Inflammatory macrophage treated with lipopolysaccharide for 4 hours (primary cell): Measurements from ENCODE around the gene FECH.

Source experiments
- DNase-seq: peaks from one replicate; pipeline ENCODE4 v3.0.0-alpha.2; 2020

The FECH gene

DNA sequence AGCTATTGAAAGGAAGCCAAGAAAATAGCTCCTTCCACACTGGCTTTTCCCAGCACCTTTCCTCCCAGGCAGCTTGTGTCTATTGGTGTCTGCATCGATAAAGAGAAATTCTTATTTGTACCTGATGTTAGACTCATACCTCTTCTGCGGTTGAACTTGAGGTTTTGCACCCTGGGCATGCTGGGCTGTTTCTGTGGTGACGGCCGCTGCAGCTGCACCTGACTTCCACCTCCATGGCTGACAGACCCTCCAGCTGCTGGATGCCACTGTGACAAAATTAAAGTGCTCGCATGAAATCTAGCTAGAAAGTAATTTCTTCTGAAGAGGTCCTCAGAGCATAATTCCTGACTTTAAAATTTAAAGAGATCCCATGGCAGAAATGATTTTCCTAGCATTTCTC, 6.6 kb downstream of the FECH start:
- DNase-seq, result no peak

- DNase-seq, result no peak
These were observed 10.2 kb downstream of the FECH start for GRCh38 chr18:57576316-57576715.

DNA sequence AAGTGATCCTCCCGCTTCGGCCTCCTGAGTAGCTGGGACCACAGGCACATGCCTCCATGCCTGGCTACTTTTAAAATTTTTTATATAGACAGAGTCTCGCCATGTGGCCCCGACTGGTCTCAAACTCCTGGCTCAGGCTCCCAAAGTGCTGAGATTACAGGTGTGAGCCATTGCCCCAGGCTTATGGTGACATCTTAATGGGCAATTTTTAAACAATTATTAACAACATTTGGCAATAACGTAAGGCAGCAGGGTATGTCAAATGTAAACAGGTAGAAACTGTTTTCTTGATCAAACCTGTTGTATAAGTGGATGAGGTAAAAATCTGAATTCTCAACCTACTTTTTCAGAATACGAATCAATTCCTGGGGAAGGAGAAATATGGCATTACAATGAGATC, 11.0 kb downstream of the FECH start:
- no peak for DNase-seq

DNA sequence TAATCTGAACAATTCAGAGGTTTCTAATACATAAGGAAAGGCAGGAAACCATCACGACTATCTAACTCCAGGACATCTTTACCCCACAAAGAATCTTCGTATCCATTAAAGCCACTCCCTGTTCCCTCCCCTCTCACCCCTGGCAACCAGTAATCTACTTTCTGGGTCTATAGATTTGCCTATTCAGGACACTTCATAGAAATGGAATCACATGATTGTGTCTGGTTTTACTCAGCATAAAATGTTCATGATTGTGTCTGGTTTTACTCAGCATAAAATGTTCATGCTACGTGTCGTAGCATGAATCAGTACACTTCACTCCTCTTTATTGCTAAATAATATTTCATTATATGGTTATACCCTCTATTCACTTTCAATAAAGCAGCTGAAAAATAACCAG, 11.6 kb downstream of the FECH start:
- DNase-seq, result no peak

GRCh38 chr18:57570162-57570561, 16.3 kb downstream of the FECH start:
- DNase-seq, result no peak

GRCh38 chr18:57569133-57569532, 17.4 kb downstream of the FECH start:
- DNase-seq, result peak; percentile 10

DNA sequence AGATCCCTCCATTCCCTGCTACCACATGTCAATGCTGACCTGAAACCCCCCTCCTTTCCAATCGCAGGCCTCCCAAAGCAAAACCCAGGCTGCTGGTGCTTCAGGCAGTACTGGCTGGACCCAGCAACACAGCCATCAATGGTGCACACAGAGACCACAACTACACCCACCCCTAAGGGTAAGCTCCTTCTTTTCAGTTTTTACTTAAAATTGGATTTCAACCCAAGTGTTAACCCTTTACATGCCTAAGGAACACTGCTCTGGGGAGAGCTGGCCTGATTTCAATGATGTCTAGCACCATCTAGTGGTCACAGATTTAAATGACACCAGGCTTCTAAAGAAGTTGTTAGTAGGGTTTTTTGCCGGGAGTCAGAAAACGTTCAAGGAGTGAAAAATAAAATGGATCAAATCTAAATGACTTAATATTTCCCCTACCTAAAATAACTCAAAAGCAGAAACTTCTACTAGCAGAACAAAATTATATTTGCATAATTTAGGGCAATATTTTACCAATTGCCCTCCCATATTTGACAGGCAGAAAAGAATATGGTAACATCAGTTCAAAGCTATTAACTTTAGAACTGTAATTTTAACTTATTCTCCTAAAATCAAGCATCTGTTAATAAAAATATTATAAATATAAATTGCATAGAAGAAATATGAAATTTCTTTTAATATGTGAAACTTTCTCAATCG, 24.6 kb downstream of the FECH start:
- peak; percentile 55 for DNase-seq

DNA sequence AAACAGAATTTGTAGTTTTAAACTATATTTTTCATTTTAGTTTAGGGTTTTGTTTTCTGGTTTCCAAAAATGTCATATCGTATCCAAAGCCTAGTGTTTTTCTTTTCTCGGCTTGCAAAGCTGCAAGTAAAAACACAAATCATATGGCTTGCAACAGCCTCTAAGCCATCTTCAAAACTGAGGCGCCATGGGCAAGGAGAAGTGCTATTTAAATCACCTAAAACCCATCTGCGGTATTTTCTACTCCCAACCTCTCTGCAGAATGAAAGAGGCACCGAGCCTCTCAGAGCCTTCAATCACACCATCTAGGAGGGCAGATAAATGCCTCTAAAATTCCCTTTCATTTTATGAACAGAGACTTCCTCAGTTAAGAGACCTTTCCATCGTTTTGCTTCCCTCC, 25.2 kb downstream of the FECH start:
- no peak for DNase-seq

DNA sequence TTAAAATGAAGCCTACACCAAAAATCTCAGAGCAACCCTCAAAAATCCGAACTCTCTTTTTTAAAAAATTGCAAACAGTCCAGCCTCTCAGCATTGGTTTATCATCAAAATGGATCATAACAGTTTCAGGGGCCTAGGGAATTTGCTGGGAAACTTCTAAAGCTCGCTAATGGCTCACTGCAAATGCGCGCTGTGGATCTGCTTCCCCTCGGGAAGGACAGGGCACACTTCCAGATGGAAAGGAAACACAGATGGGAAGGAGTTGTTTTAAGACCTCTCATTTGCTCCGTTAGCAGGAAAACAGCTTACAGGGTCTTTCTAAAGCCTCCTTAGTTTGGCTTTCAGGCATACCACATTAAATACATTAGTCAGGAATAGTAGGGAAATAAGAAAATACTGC, 27.2 kb downstream of the FECH start:
- DNase-seq, result no peak

GRCh38 chr18:57555134-57555533, 31.4 kb downstream of the FECH start:
- DNase-seq, result peak; percentile 36

GRCh38 chr18:57550510-57550909, 36.0 kb downstream of the FECH start:
- DNase-seq, result no peak

- no peak for DNase-seq
These were observed 39.2 kb downstream of the FECH start for GRCh38 chr18:57547260-57547659.

DNA sequence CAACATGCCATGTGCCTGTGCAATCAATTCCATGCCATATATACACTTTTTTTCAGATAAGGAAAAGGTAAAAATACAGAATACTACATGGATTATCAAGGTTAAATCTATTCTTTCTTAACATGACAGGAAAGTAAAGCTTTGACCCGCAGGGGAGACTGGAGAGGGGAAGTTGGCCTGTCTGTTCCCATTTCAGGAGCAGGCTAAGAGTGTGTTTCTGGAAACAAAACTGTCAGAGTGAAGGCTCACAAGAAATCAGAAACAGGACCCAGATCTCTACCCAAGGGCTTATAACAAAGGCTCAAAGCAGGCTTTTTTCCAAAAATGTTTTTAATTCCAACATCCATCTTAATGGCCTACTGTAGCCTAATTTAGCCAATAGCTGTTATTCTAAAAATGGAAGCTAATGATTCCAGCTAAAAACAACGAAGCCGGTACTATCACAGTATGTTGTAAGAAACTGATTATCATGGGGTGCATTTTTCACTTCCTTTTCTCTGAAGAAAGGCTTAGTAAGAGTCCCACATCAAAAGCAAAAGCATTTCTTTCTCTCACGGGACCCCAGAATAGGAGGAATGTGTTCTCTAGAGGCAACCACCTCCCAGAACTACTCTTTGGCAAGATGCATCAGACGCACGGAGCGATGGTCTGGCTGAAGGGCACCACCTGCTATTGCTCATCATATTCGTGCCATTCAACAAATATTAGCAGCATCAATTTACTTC, 41.4 kb downstream of the FECH start:
- peak; percentile 81 for DNase-seq

DNA sequence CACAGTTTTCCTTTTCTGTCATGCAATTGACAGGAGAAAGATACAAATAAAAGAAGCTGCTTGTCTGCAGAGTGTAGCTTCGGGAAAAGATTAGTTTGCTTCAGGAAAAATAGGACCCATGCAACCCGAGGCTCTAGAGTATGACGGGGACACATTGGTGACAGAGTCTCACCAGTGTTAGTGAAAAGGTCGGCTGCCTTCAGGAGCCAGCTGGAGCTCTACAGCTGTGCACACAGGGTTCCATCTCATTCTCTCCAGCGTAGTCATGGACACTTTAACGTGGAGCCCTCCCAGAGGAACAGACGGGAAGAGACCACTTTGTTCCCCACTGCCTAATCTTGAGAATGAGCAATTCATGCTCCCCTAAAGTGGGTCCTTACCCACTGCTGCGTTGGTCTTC, 42.9 kb downstream of the FECH start:
- DNase-seq, result no peak

DNA sequence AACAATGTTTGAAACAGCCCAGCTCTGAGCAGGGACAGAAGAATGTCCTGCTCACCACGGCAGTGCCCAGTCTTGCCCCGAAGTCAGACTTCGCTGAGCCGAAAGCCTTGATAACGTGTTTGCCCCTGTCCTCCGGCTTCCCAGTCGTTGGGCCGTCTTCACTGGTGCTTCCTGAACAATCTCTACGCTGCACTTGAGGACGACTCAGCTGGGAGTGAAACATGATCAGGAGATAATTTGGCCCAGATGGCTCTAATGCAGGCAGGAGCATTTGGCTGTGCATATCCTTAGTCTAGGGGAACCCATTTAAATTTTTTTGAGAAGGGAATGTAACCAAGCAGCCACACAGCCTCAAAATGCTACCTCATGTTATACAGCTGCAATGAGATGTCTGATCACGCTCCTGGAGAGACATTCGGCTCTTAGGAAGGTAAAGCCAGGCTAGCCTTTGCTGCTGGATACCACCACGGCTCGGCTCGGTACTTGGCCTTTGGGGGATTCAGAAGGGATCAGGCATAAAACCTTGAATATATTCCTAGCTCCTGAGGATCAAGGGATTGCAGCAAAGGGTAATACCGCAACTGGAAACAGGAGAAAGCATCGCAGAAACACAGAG, 43.6 kb downstream of the FECH start:
- DNase-seq, result no peak

GRCh38 chr18:57542126-57542525, 44.4 kb downstream of the FECH start:
- no peak for DNase-seq

- DNase-seq, result no peak
These were observed 46.8 kb downstream of the FECH start for GRCh38 chr18:57539702-57540101.

GRCh38 chr18:57538614-57539013, 47.9 kb downstream of the FECH start:
- no peak for DNase-seq

- no peak for DNase-seq
These were observed 52.0 kb downstream of the FECH start for GRCh38 chr18:57534511-57534909.

DNA sequence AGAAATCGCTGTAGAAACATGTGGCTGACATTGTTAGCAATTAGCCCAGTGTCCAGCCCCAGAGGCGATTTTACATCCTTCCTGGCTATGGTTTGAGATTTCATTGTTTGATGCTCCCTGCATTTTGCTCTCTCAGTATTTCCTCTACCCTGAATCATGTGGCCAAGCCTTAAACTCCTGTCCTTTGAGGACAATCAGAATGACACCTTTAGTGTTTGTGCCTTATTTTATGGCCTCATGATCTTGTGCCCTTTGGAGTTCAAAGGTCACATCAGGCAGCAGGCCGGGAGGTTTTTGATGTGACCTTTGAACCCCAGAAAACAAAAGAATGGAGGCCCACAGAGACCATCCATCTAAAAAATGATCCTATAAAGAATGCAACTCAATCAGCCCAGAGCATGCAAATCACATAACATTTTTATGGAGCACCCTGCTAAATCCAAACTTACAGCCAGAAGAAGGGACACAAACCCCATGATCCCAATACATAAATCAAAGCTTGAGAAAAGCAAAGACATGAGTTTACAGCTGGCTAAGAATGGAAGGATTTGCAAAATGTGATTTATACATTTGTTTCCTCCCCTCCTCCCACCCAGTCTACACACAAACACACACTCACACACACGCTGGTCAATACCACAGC, 52.5 kb downstream of the FECH start:
- no peak for DNase-seq

- DNase-seq, result no peak
These were observed 53.3 kb downstream of the FECH start for GRCh38 chr18:57533006-57533867.

- no peak for DNase-seq
These were observed 57.4 kb downstream of the FECH start for GRCh38 chr18:57529151-57529550.
